HepG2 (cell line): Measurements from ENCODE around the gene BRD8. TPM values are rescaled to one million over a fixed set of nuclear protein-coding genes. Genes with fewer than 3 reads are reported as not detected.

Source experiments
- ATM ChIP-seq: fragments of 450-650 bp; IDR thresholded peaks from 2 replicates; pipeline ENCODE4 v1.7.1; 2017; ENCODE audit warnings: mild to moderate bottlenecking, borderline replicate concordance
- CREB1 ChIP-seq, 2 experiments: fragments of 450-650 bp in 1 of 2; IDR thresholded peaks; 2 replicates each; pipeline ENCODE4 v1.6.1; 2016 to 2017; ENCODE audit warnings: control low read depth in 1 of 2, mild to moderate bottlenecking in 1 of 2, missing compliant biosample characterization in 1 of 2, missing genetic modification characterization in 1 of 2
- ERF ChIP-seq: IDR thresholded peaks from 2 replicates; pipeline ENCODE4 v1.6.1; 2018; ENCODE audit warnings: missing biosample characterization, missing genetic modification reagents
- GTF3A ChIP-seq: sonication (generic); formaldehyde crosslinking; conservative IDR thresholded peaks from 2 replicates; pipeline ENCODE4 v1.4.0; 2020; ENCODE audit warnings: mild to moderate bottlenecking, missing genetic modification reagents
- HNF1A ChIP-seq, 2 experiments: sonication (generic) in 1 of 2; formaldehyde crosslinking in 1 of 2; IDR thresholded peaks; 2 replicates each; pipeline versions ENCODE4 v1.4.0 to v1.6.1; 2016 to 2020; ENCODE audit warnings: borderline replicate concordance in 1 of 2, low read depth in 1 of 2, mild to moderate bottlenecking in 1 of 2, missing genetic modification reagents in 1 of 2
- KLF15 ChIP-seq: sonication (generic); formaldehyde crosslinking; IDR thresholded peaks from 2 replicates; pipeline ENCODE4 v1.8.1; 2023; ENCODE audit warnings: borderline replicate concordance, mild to moderate bottlenecking, inconsistent platforms, missing genetic modification reagents, mixed read lengths
- KMT2B ChIP-seq: IDR thresholded peaks from 2 replicates; pipeline ENCODE4 v1.6.1; 2016; ENCODE audit warnings: missing genetic modification reagents, missing compliant biosample characterization
- MBNL3 ChIP-seq: fragments of 250-450 bp; sonication (Bioruptor Pico); conservative IDR thresholded peaks from 2 replicates; pipeline ENCODE4 v1.8.0; 2022; ENCODE audit warnings: mild to moderate bottlenecking, inconsistent platforms
- MED13 ChIP-seq: sonication (generic); formaldehyde crosslinking; IDR thresholded peaks from 2 replicates; pipeline ENCODE4 v1.5.0; 2020; ENCODE audit warnings: missing genetic modification reagents
- MYC ChIP-seq: sonication (generic); formaldehyde crosslinking; IDR thresholded peaks from 2 replicates; pipeline ENCODE4 v1.9.0; 2021; ENCODE audit warnings: missing genetic modification reagents, borderline replicate concordance
- NFE2 ChIP-seq: sonication (generic); formaldehyde crosslinking; IDR thresholded peaks from 2 replicates; pipeline ENCODE4 v1.4.0; 2020; ENCODE audit warnings: missing genetic modification reagents
- NFIC ChIP-seq: IDR thresholded peaks from 2 replicates; pipeline ENCODE4 v1.6.1; 2012; ENCODE audit warnings: mild to moderate bottlenecking, low read length, inconsistent platforms
- SRSF4 ChIP-seq: fragments of 200-400 bp; formaldehyde crosslinking; IDR thresholded peaks from one replicate; pipeline ENCODE4 v1.6.1; 2018; ENCODE audit warnings: mild to moderate bottlenecking, low read depth, low read length, moderate library complexity; ENCODE audit not compliant: poor library complexity, severe bottlenecking
- TBX3 ChIP-seq: fragments of 450-650 bp; IDR thresholded peaks from 2 replicates; pipeline ENCODE4 v1.6.1; 2017; ENCODE audit warnings: antibody characterized with exemption, mild to moderate bottlenecking, inconsistent platforms, borderline replicate concordance
- USF2 ChIP-seq, 2 experiments: sonication (generic) in 1 of 2; formaldehyde crosslinking in 1 of 2; IDR thresholded peaks; 2 replicates each; pipeline versions ENCODE4 v1.5.1 to v1.6.1; 2011 to 2020; ENCODE audit warnings: borderline replicate concordance in 1 of 2, low read depth in 1 of 2, low read length in 1 of 2, mild to moderate bottlenecking in 1 of 2, missing genetic modification reagents in 1 of 2, moderate library complexity in 1 of 2
- YY1 ChIP-seq: IDR thresholded peaks from 2 replicates; pipeline ENCODE4 v1.6.1; 2011; ENCODE audit warnings: low read length, low read depth, moderate library complexity, mild to moderate bottlenecking; ENCODE audit not compliant: insufficient read depth, insufficient replicate concordance
- ZNF430 ChIP-seq: sonication (generic); formaldehyde crosslinking; IDR thresholded peaks from 2 replicates; pipeline ENCODE4 v1.9.0; 2021; ENCODE audit warnings: mild to moderate bottlenecking, missing genetic modification reagents
- ZNF513 ChIP-seq: sonication (generic); formaldehyde crosslinking; conservative IDR thresholded peaks from 2 replicates; pipeline ENCODE4 v1.5.0; 2020; ENCODE audit warnings: missing genetic modification reagents
- ZNF564 ChIP-seq: sonication (generic); formaldehyde crosslinking; IDR thresholded peaks from 2 replicates; pipeline ENCODE4 v1.8.1; 2023; ENCODE audit warnings: mild to moderate bottlenecking, missing genetic modification reagents
- ZNF713 ChIP-seq: sonication (generic); formaldehyde crosslinking; IDR thresholded peaks from 2 replicates; pipeline ENCODE4 v1.4.0; 2020; ENCODE audit warnings: mild to moderate bottlenecking, missing genetic modification reagents
- ZSCAN31 ChIP-seq: sonication (generic); formaldehyde crosslinking; IDR thresholded peaks from 2 replicates; pipeline ENCODE4 v1.5.0; 2020; ENCODE audit warnings: low read depth, mild to moderate bottlenecking, missing genetic modification reagents
- polyA plus RNA-seq, 8 experiments: library from polyadenylated mRNA; depleted of rRNA in 3 of 8; stranded (reverse) in 7 of 8; unstranded in 1 of 8; fragments of >200 nt; fragmentation: Illumina TruSeq in 4 of 8; extraction: Trizol in 4 of 8; gene quantifications; 2 replicates each; pipeline versions ENCODE4 v1.2.1 to v1.2.3, GENCODE V29; 2011 to 2016; ENCODE audit warnings: low read depth in 4 of 8, missing spikeins in 1 of 8, mixed read lengths in 1 of 8; ENCODE audit not compliant: insufficient read depth in 1 of 8
- total RNA-seq, 5 experiments: library from RNA; depleted of rRNA; stranded (reverse); fragments of >200 nt; fragmentation: Illumina TruSeq; extraction: Trizol; gene quantifications; 2 replicates each; pipeline ENCODE4 v1.2.3, GENCODE V29; 2016; ENCODE audit warnings: low read depth in 1 of 5

Gene BRD8
- total and polyA plus RNA-seq, 2 of the 13 experiments (the other 11 are each of a cell fraction or from before 2014, with no cell fraction given) = 62.5 to 71.1 TPM

- TF ChIP-seq ATM (no peak), NFIC (0 out of 2 replicates have a peak, but pooled peaks have one; percentile 46), KMT2B (CRISPR knock-in tag) (peak; percentile 64; the same call in 1 of the 2 replicates), KLF15 (CRISPR knock-in tag) (no peak), HNF1A (IDR thresholded peaks at IDR 0.05; ENCODE audit: low read depth) (no peak), HNF1A (CRISPR knock-in tag; IDR thresholded peaks at IDR 0.05; ENCODE audit: borderline replicate concordance) (no peak), YY1 (peak; percentile 97), ZSCAN31 (no peak), NFE2 (CRISPR knock-in tag) (no peak), MED13 (CRISPR knock-in tag) (peak; percentile 26; the same call in 1 of the 2 replicates), MBNL3 (no peak), ZNF513 (no peak), GTF3A (CRISPR knock-in tag) (no peak; the same call in 1 of the 2 replicates), ZNF713 (no peak), SRSF4 (no peak), USF2 (IDR thresholded peaks at IDR 0.05; ENCODE audit: low read depth, low read length) (no peak), USF2 (CRISPR knock-in tag; IDR thresholded peaks at IDR 0.05; ENCODE audit: borderline replicate concordance) (peak; percentile 43; the same call in 1 of the 2 replicates), ZNF430 (CRISPR knock-in tag) (no peak), CREB1 (IDR thresholded peaks at IDR 0.05) (peak; percentile 64; the same call in 1 of the 2 replicates), CREB1 (CRISPR knock-in tag; IDR thresholded peaks at IDR 0.05) (peak; percentile 91), ERF (CRISPR knock-in tag) (peak; percentile 71), TBX3 (no peak), ZNF564 (CRISPR knock-in tag) (peak; percentile 98), MYC (CRISPR knock-in tag) (peak; percentile 92)
Measured at GRCh38 chr5:138178516-138179276, at the start of gene BRD8, which contains the start of gene KIF20A (continued).
